ENCODE measurements around the gene PDLIM7.

- TF ChIP-seq, protein P1, sequence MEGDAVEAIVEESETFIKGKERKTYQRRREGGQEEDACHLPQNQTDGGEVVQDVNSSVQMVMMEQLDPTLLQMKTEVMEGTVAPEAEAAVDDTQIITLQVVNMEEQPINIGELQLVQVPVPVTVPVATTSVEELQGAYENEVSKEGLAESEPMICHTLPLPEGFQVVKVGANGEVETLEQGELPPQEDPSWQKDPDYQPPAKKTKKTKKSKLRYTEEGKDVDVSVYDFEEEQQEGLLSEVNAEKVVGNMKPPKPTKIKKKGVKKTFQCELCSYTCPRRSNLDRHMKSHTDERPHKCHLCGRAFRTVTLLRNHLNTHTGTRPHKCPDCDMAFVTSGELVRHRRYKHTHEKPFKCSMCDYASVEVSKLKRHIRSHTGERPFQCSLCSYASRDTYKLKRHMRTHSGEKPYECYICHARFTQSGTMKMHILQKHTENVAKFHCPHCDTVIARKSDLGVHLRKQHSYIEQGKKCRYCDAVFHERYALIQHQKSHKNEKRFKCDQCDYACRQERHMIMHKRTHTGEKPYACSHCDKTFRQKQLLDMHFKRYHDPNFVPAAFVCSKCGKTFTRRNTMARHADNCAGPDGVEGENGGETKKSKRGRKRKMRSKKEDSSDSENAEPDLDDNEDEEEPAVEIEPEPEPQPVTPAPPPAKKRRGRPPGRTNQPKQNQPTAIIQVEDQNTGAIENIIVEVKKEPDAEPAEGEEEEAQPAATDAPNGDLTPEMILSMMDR (IDR thresholded peaks at IDR 0.05): no peak
- TF ChIP-seq EZH2phosphoT487 (IDR thresholded peaks at IDR 0.05): no peak
- TF ChIP-seq EZH2 (IDR thresholded peaks at IDR 0.05): no peak
These were observed 18.4 kb downstream of the PDLIM7 start for GRCh38 chr5:177478711-177479646.
